Lung (tissue), 12 donors: ENCODE results near the gene HSFX3. TPM values are rescaled to one million over a fixed set of nuclear protein-coding genes. Genes with fewer than 3 reads are reported as not detected.

Experiments used
- ATAC-seq: fragments of 200-7000 bp; cut with Tn5 transposase; one replicate; pipeline ENCODE4 v1.9.1; 2020; ENCODE audit warnings: moderate number of reproducible peaks; ENCODE audit not compliant: insufficient read depth, low FRiP score
- DNase-seq, 3 donors: peaks; one replicate each; pipeline ENCODE4 v3.0.0-alpha.2; 2013 to 2017
- H3K27ac ChIP-seq, 2 donors: one replicate each; pipeline ENCODE4 v1.5.1; 2013; ENCODE audit warnings: mild to moderate bottlenecking in 2 of 2, moderate library complexity in 2 of 2, control low read depth in 1 of 2, inconsistent platforms in 1 of 2, low read depth in 1 of 2, low read length in 1 of 2
- H3K27me3 ChIP-seq, 3 donors: one replicate each; pipeline ENCODE4 v1.5.1; 2013; ENCODE audit warnings: low read length in 2 of 3; ENCODE audit not compliant: control insufficient read depth in 3 of 3, insufficient read depth in 3 of 3
- H3K36me3 ChIP-seq, 4 donors: one replicate each; pipeline ENCODE4 v1.5.1; 2013; ENCODE audit warnings: low read length in 4 of 4, mild to moderate bottlenecking in 1 of 4, moderate library complexity in 1 of 4; ENCODE audit not compliant: control insufficient read depth in 4 of 4, insufficient read depth in 4 of 4
- H3K4me1 ChIP-seq, 5 donors: one replicate each; pipeline ENCODE4 v1.5.1; 2013; ENCODE audit warnings: low read length in 5 of 5, mild to moderate bottlenecking in 2 of 5, moderate library complexity in 1 of 5; ENCODE audit not compliant: control insufficient read depth in 5 of 5, insufficient read depth in 5 of 5
- H3K4me3 ChIP-seq: one replicate; pipeline ENCODE4 v1.5.1; 2013; ENCODE audit warnings: mild to moderate bottlenecking, control low read depth, moderate library complexity
- H3K9ac ChIP-seq, 2 donors: one replicate each; pipeline ENCODE4 v1.5.1; 2013; ENCODE audit warnings: low read length in 2 of 2, control low read depth in 1 of 2; ENCODE audit not compliant: insufficient read depth in 1 of 2
- H3K9me3 ChIP-seq, 4 donors: one replicate each; pipeline ENCODE4 v1.5.1; 2013; ENCODE audit warnings: low read length in 3 of 4, mild to moderate bottlenecking in 1 of 4, moderate library complexity in 1 of 4; ENCODE audit not compliant: control insufficient read depth in 4 of 4, insufficient read depth in 3 of 4
- CTCF ChIP-seq: IDR thresholded peaks from 2 replicates; pipeline ENCODE4 v1.5.1; 2012; ENCODE audit warnings: mild to moderate bottlenecking; ENCODE audit errors: control extremely low read depth, extremely low read depth
- WGBS, 2 donors: extraction: QIAGEN DNeasy Blood & Tissue Kit; methylation state at CpG; one replicate each; pipeline ENCODE4 v1.1.7; 2013; 5-methylcytosine and 5-hydroxymethylcytosine counted together
- polyA plus RNA-seq, 2 donors: library from polyadenylated mRNA; stranded (reverse); fragments of 200-250 nt; gene quantifications; one replicate each; pipeline ENCODE4 v1.2.1, GENCODE V29; 2013
- total RNA-seq, 2 donors: library from RNA; depleted of rRNA in 1 of 2; stranded (reverse); fragments of >200 nt in 1 of 2; gene quantifications; one replicate each; pipeline ENCODE4 v1.2.1, GENCODE V29; 2014 to 2021
- donor health status: control.
- donor health status: control.
- donor health status: Bipolar disorder and iron deficiency.
- donor health status: healthy.
- donor health status: DM: yes; HTN: yes; CAD: no.

HSFX3 gene
- total and polyA plus RNA-seq, 4 donors, result not detected

DNA sequence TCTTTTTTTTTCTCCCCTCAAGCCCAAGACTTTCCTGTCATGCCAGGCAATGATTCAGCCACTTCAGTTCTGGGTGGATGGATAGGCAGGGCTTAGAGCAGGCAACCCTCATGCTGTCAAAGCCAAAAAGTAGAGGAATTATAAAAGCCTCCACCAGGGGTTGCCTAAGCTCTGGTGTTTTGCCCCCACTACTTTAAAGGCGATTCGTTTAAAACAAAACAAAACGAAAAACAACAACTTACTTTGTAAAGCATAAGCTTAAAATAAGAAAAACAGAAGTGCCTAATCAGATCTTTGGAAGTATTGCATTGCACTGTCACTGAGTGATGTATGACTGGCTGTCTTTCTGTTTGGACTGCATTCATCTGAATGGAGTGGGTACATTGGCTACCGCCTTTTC, 39.3 kb downstream of the HSFX3 start:
- peak in 1 of 3 donors; percentile 6 for DNase-seq
- peaks cover 3 to 9% (median 4%) of the 10 kb centered on the region in 3 donors for H3K27me3 ChIP-seq
- H3K4me3 ChIP-seq, result no peak overlapping the region
- H3K36me3 ChIP-seq, result no peaks in the 10 kb centered on the region
- WGBS, 2 donors, result 25 to 27% methylated on average over 4 of the region's 4 CpGs
- peaks cover 0 to 2% (median 0%) of the 10 kb centered on the region in 4 donors for H3K9me3 ChIP-seq
- peaks cover 0 to 3% (median 0%) of the 10 kb centered on the region in 5 donors for H3K4me1 ChIP-seq
- ATAC-seq, result no peak
- H3K27ac ChIP-seq, result no peak overlapping the region
- H3K9ac ChIP-seq, result no peak overlapping the region
- no peak for TF ChIP-seq CTCF

GRCh38 chrX:149508467-149508866, 41.3 kb downstream of the HSFX3 start:
- no peaks in the 10 kb centered on the region for H3K36me3 ChIP-seq
- H3K4me1 ChIP-seq, result peaks cover 0 to 8% (median 5%) of the 10 kb centered on the region in 5 donors
- DNase-seq (no peak), ATAC-seq (no peak)
- peaks cover 0 to 2% (median 0%) of the 10 kb centered on the region in 4 donors for H3K9me3 ChIP-seq
- WGBS, 2 donors, result 65 to 81% methylated on average over 1 of the region's 1 CpG
- H3K9ac ChIP-seq, result no peak overlapping the region
- TF ChIP-seq CTCF, result no peak
- H3K4me3 ChIP-seq, result no peak overlapping the region
- peaks cover 0 to 9% (median 4%) of the 10 kb centered on the region in 3 donors for H3K27me3 ChIP-seq
- no peak overlapping the region for H3K27ac ChIP-seq

DNA sequence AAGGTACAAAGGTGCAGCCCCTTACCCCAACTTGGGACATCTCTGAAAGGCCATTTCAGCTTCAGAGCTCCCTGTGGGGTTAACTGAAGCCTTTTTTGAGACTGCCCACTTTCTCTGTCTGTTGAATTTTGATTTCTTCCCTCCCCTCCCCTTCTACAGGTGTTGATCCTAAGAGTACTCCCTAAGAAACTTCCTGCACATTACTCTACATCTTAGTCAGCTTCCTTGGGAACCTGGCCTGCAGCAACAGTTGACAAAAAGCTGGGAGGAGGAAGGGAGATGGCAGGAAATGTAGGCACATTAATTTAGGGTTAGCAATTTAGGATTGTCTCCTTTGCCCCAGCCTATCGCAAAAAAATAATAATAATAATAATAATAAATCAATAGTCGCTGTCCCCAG, 43.4 kb downstream of the HSFX3 start:
- Histone ChIP-seq H3K4me3 (no peak overlapping the region), H3K27ac (no peak overlapping the region), H3K9me3 (peaks cover 0 to 2% (median 0%) of the 10 kb centered on the region in 4 donors), H3K36me3 (peaks cover 0 to 7% (median 0%) of the 10 kb centered on the region in 4 donors), H3K9ac (no peak overlapping the region), H3K4me1 (peaks cover 0 to 9% (median 6%) of the 10 kb centered on the region in 5 donors), H3K27me3 (peaks cover 0 to 9% (median 4%) of the 10 kb centered on the region in 3 donors)
- 88 to 95% methylated on average over 2 of the region's 2 CpGs for WGBS, 2 donors
- DNase-seq, result no peak
- no peak for ATAC-seq
- no peak for TF ChIP-seq CTCF

DNA sequence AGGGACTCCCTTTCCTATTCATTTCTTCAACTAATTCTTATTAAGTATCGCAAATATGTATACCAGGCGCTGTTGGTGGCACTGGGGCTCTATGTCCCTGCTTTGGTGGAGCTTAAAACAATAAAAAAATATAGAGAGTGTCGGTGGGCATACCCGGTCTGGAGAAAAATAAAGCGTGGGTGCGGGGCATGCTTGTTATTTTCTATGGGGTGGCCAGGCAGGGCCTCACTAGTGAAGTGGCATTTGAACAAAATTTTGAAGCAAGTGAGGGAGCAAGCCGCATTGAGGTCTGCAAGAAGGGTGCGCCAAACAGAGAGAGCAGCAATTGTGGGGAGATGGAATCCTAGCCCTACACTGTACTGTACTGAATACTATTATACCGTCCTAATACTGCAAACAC, 44.1 kb downstream of the HSFX3 start:
- H3K27me3 ChIP-seq, result peaks cover 0 to 9% (median 4%) of the 10 kb centered on the region in 3 donors
- H3K27ac ChIP-seq, result peak overlapping the region in 1 of 2 donors; percentile 98

More for the DNA sequence above, 44.1 kb downstream of the HSFX3 start:
- H3K9me3 ChIP-seq, result peaks cover 0 to 2% (median 0%) of the 10 kb centered on the region in 4 donors
- WGBS, 2 donors, result 80 to 96% methylated on average over 9 of the region's 9 CpGs
- H3K36me3 ChIP-seq, result peaks cover 0 to 7% (median 3%) of the 10 kb centered on the region in 4 donors
- no peak for TF ChIP-seq CTCF
- ATAC-seq (no peak), DNase-seq (no peak)
- peaks cover 0 to 9% (median 5%) of the 10 kb centered on the region in 5 donors for H3K4me1 ChIP-seq
- peak overlapping the region in 1 of 2 donors; percentile 40 for H3K9ac ChIP-seq
- H3K4me3 ChIP-seq, result no peak overlapping the region
